Heart left ventricle (tissue), 13 donors: ENCODE measurements around the gene ETV7.

Experiments
- CTCF ChIP-seq, 12 donors: fragments of 200-600 bp; sonication (generic) in 4 of 12; IDR thresholded peaks; one replicate each; pipeline versions ENCODE4 v1.5.0 to v1.8.0; 2018 to 2022; ENCODE audit warnings: antibody characterized with exemption in 12 of 12, mild to moderate bottlenecking in 5 of 12
- POLR2A ChIP-seq, 2 donors: fragments of 450-650 bp; IDR thresholded peaks; one replicate each; pipeline ENCODE4 v1.6.1; 2017; ENCODE audit warnings: antibody characterized with exemption in 2 of 2, mild to moderate bottlenecking in 2 of 2, moderate library complexity in 2 of 2
- donor health status: ischemic (EF 13 %, LVEDD 7.1; RV severe dilation, severe dysfunction).
- donor health status: DM: no; HTN: yes; CAD: no.
- donor health status: DM: no; HTN: no; CAD: no.
- donor health status: ischemic (EF 25% LVEDD 6.9; RV normal size, moderate dysfunction).
- donor health status: ischemic (EF 25% LVEDD 5.7; RV mildly dilated, moderate dysfunction).
- donor health status: ischemic (EF 35%, LVEDD 5.7; RV mildly dilated, moderate dysfunction).
- donor health status: nonischemic (EF 11% LVEDD 7.7; RV severe dilation, severe dysfunction).
- donor health status: DM: yes; HTN: yes; CAD: no.
- donor health status: PGD.
- donor health status: ischemic (EF 29% LVEDD 5.4; RV normal size, mild dysfunction).
- donor health status: nonischemic (EF 23%, LVEDD 6.1; RV moderate dilation, normal function).

- TF ChIP-seq CTCF (IDR thresholded peaks at IDR 0.05) (no peak), POLR2A (IDR thresholded peaks at IDR 0.05) (no peak)
Observed at GRCh38 chr6:36346486-36347273, 40.8 kb downstream of the ETV7 start.
